ENCODE measurements around the gene TSN.

DNA sequence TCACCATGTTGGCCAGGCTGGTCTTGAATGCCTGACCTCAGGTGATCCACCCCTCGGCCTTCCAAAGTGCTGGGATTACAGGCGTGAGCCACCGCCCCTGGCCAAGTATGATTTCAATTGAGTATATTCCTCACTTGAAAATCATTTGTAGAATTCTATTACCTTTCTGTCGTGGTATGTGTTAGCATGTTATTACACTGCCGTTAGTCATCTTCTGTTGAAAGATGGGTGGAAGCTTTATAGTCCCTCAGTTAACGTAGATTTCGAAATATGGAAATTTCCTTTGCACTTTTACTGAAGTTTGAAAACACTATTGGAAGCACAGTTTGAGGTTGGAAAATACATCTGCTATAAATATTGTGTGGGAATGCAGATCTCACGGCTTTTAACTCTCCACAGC is 33.5 kb upstream of the TSN start:
- TF ChIP-seq POLR2A (IDR thresholded peaks at IDR 0.05) (no peak), EP300 (IDR thresholded peaks at IDR 0.05) (no peak)
- TF ChIP-seq, protein P1, sequence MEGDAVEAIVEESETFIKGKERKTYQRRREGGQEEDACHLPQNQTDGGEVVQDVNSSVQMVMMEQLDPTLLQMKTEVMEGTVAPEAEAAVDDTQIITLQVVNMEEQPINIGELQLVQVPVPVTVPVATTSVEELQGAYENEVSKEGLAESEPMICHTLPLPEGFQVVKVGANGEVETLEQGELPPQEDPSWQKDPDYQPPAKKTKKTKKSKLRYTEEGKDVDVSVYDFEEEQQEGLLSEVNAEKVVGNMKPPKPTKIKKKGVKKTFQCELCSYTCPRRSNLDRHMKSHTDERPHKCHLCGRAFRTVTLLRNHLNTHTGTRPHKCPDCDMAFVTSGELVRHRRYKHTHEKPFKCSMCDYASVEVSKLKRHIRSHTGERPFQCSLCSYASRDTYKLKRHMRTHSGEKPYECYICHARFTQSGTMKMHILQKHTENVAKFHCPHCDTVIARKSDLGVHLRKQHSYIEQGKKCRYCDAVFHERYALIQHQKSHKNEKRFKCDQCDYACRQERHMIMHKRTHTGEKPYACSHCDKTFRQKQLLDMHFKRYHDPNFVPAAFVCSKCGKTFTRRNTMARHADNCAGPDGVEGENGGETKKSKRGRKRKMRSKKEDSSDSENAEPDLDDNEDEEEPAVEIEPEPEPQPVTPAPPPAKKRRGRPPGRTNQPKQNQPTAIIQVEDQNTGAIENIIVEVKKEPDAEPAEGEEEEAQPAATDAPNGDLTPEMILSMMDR (IDR thresholded peaks at IDR 0.05) = no peak
